ENCODE results near the gene FCMR. TPM values are rescaled to one million over a fixed set of nuclear protein-coding genes. Genes with fewer than 3 reads are reported as not detected.

The FCMR gene
- total and polyA plus RNA-seq, 2 experiments from 2014 or later, result not detected

DNA sequence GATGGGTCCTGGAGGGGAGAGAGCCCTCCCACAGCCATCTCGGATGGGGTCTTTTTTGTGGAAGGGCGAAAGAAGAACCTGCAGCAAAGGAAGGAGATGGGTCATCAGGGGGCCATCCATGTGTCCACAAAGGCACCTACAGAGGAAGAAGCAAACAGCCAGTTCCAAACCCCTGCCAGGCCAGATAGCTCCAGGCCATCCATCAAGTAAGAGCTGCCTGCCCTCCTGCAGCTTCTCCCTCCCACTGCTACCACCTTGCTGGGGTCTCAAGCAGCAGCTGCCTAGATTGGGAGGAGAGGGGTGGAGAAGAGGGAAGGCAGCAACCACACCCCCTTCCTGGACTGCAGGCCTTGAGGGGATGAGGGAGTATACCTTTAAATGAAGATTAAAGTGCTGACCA, 44.0 kb upstream of the FCMR start:
- TF ChIP-seq, protein P1, sequence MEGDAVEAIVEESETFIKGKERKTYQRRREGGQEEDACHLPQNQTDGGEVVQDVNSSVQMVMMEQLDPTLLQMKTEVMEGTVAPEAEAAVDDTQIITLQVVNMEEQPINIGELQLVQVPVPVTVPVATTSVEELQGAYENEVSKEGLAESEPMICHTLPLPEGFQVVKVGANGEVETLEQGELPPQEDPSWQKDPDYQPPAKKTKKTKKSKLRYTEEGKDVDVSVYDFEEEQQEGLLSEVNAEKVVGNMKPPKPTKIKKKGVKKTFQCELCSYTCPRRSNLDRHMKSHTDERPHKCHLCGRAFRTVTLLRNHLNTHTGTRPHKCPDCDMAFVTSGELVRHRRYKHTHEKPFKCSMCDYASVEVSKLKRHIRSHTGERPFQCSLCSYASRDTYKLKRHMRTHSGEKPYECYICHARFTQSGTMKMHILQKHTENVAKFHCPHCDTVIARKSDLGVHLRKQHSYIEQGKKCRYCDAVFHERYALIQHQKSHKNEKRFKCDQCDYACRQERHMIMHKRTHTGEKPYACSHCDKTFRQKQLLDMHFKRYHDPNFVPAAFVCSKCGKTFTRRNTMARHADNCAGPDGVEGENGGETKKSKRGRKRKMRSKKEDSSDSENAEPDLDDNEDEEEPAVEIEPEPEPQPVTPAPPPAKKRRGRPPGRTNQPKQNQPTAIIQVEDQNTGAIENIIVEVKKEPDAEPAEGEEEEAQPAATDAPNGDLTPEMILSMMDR (IDR thresholded peaks at IDR 0.05; ENCODE audit: low read depth, low read length), result no peak
- Histone ChIP-seq H3K27me3 (no peaks in the 10 kb centered on the region), H3K9me3 (ENCODE audit: low read depth) (no peaks in the 10 kb centered on the region), H3K27ac (no peak overlapping the region), H3K4me1 (ENCODE audit: low read depth) (no peaks in the 10 kb centered on the region), H3K36me3 (no peaks in the 10 kb centered on the region), H3K4me3 (no peak overlapping the region)
- no peak for DNase-seq (ENCODE audit: low read depth in 1 of 2, low spot score in 1 of 2)

GRCh38 chr1:206963740-206964139, 42.0 kb upstream of the FCMR start:
- H3K9me3 ChIP-seq (ENCODE audit: low read depth), result no peaks in the 10 kb centered on the region
- no peaks in the 10 kb centered on the region for H3K36me3 ChIP-seq
- TF ChIP-seq, protein P1 (IDR thresholded peaks at IDR 0.05; ENCODE audit: low read depth, low read length), result no peak
- no peak overlapping the region for H3K27ac ChIP-seq
- no peak overlapping the region for H3K4me3 ChIP-seq
- no peaks in the 10 kb centered on the region for H3K4me1 ChIP-seq (ENCODE audit: low read depth)
- DNase-seq (ENCODE audit: low read depth in 1 of 2, low spot score in 1 of 2), result no peak
- H3K27me3 ChIP-seq, result no peaks in the 10 kb centered on the region

GRCh38 chr1:206963119-206963712, 41.5 kb upstream of the FCMR start:
- no peaks in the 10 kb centered on the region for H3K4me1 ChIP-seq (ENCODE audit: low read depth)
- TF ChIP-seq, protein P1 (IDR thresholded peaks at IDR 0.05; ENCODE audit: low read depth, low read length), result no peak
- no peak overlapping the region for H3K27ac ChIP-seq
- H3K27me3 ChIP-seq, result no peaks in the 10 kb centered on the region
- H3K4me3 ChIP-seq, result no peak overlapping the region
- H3K9me3 ChIP-seq (ENCODE audit: low read depth), result no peaks in the 10 kb centered on the region
- no peaks in the 10 kb centered on the region for H3K36me3 ChIP-seq
- DNase-seq (ENCODE audit: low read depth in 1 of 2, low spot score in 1 of 2), result peak in 1 of 2 donors; percentile 15

GRCh38 chr1:206962272-206962671, 40.5 kb upstream of the FCMR start:
- no peak for DNase-seq (ENCODE audit: low read depth in 1 of 2, low spot score in 1 of 2)
- Histone ChIP-seq H3K4me1 (ENCODE audit: low read depth) (no peaks in the 10 kb centered on the region), H3K36me3 (no peaks in the 10 kb centered on the region), H3K4me3 (no peak overlapping the region), H3K27me3 (no peaks in the 10 kb centered on the region), H3K9me3 (ENCODE audit: low read depth) (no peaks in the 10 kb centered on the region), H3K27ac (no peak overlapping the region)
- TF ChIP-seq, protein P1 (IDR thresholded peaks at IDR 0.05; ENCODE audit: low read depth, low read length), result no peak

DNA sequence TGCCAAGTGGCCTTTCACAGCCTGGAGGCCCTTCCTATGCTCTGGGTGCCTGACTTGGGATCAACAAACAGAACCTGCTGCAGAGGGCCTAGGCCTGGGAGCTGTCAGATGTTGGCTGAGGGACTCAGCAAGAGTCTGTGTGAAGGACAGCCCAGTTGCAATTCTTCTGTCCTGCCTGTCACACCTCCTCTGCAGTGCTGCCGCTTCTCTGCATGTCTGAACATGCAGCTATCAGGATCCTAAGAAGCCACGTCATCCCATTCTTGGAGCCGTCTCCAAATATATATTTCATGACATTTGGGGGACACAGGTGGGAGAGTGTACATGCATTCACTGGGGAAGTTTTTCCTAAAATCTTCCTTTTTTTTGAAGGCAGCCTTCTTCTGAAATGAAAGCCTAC, 39.9 kb upstream of the FCMR start:
- Histone ChIP-seq H3K36me3 (no peaks in the 10 kb centered on the region), H3K27me3 (no peaks in the 10 kb centered on the region), H3K27ac (no peak overlapping the region), H3K9me3 (ENCODE audit: low read depth) (no peaks in the 10 kb centered on the region), H3K4me3 (no peak overlapping the region), H3K4me1 (ENCODE audit: low read depth) (no peaks in the 10 kb centered on the region)
- TF ChIP-seq, protein P1 (IDR thresholded peaks at IDR 0.05; ENCODE audit: low read depth, low read length), result no peak
- no peak for DNase-seq (ENCODE audit: low read depth in 1 of 2, low spot score in 1 of 2)

Data from cardiac muscle cell (in vitro differentiated cells and primary cell).